NCI-H128 (cell line): ENCODE results near the gene UBE3A.

ENCODE experiments used
- DNase-seq: peaks from one replicate; lab custom pipeline; 2025; ENCODE audit not compliant: unreplicated experiment; lab: John Stamatoyannopoulos, UW

Gene UBE3A

DNA sequence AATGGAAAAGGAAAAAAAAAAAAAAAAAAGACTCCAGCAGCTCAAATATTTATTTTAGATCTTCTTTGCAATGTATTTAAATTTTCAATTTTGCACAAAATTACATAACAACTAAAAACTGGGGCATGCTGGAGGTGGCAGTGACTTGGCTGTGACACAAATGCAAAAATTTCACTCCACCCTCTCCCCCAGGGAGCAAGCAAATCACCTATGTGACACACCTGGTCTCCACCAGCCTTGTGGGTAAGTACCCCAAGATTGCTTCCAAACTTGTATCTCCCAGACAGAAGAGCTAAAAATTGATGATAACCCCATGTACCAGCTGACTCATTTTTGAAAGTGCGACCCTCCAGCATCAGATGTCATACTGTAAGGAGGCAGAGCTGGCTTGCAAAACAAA, 32.0 kb downstream of the UBE3A start:
- no peak for DNase-seq

DNA sequence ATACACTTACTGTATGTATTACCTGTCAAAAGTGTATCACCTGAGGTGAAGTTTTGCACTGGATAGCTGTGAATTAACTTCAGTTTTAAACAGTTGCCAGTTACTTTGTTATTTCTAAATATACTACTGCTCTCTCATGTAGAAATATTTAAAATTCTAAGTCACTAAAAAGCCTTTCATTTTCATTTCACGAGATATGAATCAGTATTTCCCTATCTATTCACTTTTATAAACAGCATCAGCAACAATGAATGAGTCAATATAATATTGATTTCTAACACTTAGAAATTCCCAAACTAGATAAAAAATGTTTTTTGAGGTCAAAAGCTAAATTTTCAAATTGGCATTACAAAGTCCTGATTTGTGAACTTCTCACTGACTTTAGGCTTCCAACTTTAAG, 32.6 kb downstream of the UBE3A start:
- no peak for DNase-seq

DNA sequence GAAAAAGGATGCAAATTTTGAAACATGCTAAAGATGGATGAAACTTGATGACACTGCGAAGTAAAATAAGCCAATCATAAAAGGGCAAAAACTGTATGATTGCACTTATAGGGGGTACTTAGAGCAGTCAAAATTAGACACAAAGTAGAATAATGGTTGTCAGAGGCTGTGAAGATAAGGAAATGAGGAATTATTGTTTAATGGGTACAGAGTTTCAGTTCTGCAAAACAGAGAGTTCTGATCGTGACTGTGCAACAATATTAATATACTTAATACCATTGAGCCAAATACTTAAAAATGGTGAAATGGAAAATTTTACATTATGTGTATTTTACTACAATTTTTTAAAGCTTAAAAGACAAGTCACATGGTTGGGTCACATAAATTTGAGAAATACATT, 35.1 kb downstream of the UBE3A start:
- no peak for DNase-seq

DNA sequence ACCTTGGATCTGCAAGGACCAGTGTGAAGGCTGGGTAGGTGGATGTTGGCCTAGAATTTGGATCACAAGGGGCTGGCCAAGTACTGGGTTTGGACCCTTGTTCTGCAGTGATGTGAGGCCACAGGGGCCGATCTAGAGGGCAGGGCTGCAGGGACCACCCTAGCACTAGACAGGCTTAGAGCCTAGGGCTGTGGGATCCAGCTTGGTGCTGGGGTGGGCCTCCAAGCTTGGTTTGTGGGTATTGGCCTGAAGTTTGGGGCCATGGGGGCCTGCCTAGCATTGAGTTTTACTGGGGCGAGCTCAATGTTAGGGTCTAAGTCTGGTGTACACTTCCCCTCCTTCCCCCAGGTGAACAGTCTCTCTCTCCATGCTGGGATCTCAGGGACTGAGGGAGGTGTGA, 36.5 kb downstream of the UBE3A start:
- no peak for DNase-seq

DNA sequence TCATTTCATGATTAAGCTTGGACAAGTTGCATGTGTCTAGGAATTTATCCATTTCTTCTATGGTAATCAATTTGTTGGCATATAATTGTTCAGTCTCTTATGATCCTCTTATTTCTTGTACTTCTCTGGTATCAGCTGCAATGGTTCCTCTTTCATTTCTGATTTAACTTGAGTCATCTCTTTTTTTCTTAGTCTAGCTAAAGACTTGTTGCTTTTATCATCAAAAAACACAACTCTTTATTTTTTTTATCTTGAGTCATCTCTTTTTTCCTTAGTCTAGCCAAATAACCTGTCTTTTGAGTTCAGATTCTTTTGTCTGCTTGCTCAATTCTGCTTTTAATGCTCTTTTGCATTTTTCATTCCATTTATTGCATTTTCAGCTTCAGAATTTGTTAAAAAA, 37.3 kb downstream of the UBE3A start:
- no peak for DNase-seq

DNA sequence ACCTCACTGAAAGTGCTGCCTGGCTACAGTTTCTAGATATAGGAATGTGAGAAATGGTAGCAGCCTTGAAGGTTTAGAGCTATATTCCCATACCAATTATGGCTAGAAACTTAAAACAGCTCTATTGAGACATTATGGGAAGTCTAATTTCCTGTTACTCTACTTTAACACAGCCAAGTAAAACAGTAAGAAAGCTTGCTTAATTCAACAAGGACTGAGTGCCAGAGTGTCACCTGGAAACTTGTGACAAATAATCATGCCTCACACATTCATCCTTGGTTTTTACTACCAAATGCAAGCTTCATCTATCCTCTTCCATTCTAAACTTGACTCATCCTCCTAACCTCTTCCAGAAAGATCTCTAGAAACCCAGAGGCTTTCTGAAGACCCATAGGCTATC, 41.7 kb downstream of the UBE3A start:
- no peak for DNase-seq

DNA sequence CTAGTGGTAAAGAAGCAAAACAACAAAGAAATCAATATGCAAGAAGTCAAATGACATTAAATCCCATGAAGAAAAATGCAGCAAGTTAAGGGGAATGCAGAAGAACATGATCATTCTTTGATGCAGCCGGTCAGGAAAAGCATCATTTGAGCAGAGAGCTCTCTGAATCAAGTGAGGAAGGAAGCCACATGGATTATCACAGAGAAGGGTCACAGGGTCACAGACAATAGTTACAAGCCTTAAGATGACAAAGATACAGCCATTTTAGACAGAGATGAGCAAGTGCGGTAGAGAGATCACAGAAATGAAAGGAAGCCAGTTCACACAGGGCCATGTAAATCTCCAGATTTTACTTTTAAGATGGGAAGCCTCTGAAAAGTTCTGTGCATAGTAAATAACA, 43.9 kb downstream of the UBE3A start:
- no peak for DNase-seq

DNA sequence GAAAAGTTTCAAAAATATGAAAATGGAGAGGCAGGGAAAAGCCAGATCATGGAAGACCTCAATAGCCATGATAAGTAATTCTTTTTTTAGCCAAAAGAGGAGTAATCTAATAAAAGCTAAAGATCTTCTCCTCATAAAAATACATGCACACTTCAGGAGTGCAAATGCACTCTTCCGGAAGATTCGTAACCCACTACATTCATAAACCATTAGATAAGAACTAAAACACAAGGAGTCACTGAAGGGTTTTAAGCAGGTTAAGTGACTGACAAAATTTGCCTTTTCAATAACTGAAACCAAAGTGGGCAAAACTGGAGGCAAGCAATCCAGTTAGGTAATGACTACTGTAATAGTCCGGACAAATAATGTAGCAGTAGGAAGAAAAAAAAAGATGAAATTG, 46.0 kb downstream of the UBE3A start:
- DNase-seq: no peak

DNA sequence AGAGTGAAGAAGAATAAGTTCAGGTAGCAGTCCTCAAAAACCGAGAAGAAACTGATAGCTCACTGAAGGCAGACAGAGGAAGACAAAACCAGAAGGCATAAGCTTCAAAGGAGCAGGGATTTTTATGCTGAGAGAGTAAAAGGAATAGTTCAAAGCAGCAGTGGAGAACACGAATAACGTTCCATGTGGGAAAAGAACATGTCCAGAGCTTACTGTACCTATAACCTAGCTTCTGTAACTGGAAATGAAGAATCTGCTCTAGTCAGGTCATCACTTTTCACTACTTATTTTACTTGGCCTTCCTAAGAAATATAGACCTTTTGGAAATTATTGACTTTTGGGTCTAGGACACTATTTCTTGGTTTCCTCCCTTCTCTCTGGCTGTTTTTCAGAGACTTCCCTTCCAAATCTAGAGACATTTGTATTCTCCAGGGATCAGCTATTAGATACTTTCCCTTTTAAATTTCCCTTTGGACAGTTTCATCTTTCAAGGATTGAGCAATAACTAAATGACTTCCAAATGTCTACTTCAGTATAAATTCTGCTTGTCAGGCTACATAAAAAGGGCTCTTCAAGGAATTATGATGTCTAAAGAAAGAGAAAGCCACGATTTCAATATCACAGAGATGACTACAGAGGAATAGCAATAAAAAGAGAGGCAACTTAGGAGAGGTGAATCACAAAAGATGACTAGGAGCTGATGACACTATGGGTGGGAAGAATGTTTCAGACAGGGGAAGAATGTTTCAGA, 46.7 kb downstream of the UBE3A start:
- no peak for DNase-seq

DNA sequence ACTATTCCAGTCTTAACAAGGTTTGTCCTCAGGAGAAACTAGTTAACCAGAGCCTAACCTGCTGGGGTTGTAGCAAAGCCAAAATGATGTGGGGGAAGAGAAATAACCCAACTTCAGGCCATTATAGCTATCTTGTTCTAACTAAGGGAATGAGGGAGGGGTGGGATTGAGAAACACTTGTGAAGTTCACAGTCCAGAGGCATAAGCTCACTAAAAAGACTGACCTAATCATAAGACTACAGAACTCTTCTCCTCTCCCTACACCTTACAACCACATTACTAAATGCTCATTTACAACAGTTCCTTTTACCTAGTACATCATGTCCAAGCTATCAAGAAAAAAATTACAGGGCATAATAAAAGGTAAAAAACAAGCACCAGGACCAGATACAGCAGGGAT, 52.8 kb downstream of the UBE3A start:
- no peak for DNase-seq

DNA sequence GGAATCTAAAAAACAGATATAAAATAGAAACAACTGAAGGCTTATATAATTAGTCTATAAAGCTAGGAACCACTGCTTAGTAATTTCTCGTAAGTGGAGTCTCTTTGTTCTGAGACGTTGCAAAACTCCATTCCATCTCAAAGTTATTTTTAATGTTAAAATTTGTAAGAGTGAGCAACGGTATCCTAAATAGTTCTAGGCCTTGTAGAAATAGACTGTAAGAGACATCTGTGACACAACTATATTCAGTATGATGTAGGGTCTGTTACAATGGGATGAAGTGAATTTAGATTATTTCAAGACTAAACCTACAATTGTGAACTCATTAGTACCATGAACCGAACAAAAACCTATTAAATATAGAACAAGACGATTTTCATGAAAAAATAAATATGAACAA, 57.2 kb downstream of the UBE3A start:
- DNase-seq: no peak

DNA sequence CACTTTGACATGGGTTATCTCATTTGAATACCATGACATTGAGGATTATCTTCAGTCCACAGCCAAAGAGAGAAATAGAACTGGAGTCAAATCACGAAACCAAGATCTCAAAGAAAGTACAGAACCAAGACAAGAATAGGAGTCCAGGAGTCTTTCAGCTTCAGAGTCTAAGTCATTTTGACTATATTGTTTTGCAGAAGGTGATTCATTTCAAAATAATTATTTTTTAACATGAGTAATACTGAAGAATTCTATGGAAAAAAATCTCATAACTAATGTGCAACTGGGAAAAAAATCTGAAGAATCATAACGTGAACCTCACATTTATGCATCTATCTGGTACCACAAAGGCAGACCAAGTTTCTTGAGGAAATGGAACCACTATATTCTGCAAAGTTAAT, 60.3 kb downstream of the UBE3A start:
- DNase-seq: no peak

DNA sequence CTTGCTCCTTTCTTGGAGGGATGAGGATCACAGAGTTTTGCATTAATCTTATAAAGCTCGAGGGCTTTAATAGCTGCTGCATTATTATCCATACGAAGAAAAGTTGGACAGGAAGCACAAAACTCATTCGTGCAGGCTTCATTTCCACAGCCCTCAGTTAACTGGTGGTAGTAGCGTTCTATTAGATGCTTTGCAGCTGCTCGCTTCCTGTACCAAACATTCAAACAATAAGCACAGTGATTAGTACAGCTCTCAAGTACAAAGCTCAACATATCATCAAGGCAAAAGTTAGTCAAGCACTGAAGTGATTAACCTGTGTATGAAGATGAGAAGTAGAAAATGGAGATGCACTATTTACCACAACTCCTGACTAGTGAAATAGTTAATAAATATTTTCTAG, 63.3 kb downstream of the UBE3A start:
- no peak for DNase-seq

DNA sequence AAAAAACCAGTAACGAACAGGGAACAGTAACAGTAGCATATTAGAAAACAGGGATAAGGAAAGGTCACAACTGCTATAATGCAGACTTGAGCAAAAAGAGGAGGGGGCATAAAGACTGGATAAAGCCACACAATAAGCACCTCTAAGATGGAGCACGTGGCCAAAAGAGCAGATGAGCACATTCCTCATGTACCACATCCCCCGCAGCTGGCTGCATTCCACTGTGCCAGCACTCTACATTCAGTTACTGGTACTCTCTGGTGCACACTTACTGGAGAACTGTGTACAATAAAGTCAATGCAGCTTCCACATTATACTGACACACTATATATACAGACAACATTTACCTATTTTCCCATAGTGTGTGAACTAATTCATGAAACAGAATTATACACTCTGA, 64.7 kb downstream of the UBE3A start:
- DNase-seq: no peak

DNA sequence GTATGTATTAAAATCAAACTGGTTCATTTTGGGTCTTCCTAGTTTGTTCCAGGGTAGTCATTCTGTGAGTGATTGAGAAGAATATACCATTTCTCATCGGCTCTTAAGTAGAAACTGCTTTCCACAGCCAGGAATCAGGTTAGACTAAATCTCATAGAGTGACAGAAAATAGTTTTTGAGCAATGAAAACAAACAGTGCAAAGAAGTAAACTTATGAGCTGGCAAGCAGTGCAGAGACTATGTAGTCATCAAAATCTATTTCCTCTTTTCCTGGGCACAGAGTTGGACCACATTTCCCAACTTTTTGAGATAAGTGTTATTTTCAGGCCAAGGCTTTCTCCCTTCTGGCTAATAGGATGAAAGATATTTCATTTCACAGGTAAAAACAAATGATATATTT, 66.5 kb downstream of the UBE3A start:
- DNase-seq: no peak

DNA sequence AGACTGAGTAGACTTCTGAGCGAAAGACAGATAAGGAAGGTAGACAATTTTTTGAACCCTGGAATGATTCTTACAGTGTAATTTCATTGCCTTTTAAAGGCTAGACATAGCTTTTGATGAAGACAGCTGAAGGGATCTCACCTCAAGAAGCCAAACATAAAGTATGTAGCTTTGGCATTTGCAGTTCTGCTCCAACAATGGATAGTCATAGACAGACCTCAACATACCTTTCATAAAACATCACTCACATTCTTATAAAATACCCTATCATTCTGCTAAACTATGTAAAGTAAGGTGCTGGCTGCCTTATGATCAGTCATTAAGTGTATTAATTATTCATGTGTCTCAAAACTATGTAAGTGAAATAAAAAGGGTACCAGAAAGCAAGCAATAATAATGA, 70.0 kb downstream of the UBE3A start:
- no peak for DNase-seq

DNA sequence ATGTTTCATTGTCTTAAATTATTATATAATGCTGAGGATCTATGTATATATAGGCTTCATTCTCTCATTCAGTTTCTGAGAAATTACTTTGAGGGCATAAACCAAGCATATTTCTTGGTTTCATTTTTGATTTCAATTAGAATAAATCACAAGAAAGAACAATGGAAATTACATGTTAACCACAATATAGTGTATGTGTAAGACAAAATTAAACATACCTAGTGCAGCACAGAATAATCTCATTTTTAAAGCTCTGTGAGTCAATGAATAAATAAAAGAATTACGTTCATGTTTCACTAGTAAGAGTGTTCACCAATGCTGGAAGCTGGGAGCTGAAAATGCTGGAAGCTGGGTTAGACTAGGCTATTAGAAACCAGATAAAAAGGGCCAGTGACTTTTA, 72.8 kb downstream of the UBE3A start:
- no peak for DNase-seq

DNA sequence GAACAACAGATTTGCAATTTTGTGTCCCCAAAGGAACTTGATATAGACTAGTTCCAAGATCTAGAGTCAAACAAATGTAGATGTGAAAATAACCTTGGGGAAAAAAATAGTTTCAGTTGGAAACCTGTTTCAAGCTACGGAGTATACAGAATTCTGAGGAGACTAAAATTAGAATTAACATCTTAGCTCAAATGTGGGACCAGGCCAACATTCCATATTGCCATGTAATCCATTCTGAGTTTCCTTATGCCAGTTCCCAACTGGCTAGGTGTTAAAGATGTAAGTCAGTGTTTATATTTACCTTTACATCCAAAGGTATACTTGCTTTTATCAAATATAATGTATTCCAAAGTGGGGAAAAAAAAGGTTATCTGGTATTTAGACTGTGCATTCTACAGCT, 76.3 kb downstream of the UBE3A start:
- DNase-seq: no peak

DNA sequence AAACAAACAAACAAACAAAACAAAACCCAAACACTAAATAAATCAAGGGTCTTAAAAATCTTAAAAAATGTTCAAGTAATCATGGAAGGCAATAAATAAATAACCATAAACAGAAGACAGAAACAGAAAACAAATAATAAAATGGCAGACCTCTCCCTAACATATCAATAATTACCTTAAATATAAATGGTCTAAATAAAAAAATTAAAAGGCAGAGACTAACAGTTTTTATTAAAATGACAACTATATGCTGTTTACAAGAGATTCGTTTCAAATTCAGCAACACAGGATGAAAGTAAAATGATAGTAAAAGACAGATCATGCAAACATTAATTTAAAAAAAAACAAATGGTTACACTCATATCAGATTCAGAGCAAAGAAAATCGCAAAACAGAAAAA, 91.1 kb downstream of the UBE3A start:
- no peak for DNase-seq

DNA sequence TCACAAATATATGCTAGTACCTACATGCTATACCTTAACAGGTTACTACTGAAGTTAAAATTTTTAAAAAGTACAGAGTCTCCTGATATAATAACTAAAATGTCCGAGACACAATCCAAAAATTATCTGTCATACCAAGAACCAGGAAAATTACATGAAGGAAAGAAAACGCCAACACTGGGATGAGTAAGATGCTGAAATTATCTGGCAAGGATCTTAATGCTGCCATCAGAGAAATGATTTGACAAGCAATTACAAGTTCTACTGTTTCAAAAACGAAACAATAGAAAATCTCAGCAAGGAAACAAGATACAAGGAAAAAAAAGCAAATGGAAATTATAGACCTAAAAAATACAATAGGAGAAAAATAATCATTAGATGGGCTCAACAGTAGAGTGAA, 92.5 kb downstream of the UBE3A start:
- no peak for DNase-seq

DNA sequence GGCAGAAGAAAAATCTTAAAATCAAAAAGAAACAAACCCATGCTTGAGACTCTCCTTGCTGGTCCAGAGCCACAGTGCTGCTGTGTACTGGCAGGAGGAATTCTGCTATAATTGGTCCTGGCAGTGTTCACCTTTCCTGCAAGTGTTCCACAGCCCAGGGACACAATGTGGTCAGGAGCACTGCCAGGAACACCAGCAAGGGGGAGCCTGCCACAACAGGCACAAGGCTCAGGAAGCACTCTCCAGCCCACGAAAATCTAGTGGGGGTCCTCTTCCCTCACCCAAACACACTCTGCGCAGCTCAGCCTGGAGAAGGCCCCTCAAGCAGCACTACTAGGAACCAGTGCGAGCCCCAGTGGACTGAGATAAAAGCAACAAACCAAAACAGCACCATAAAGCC, 92.9 kb downstream of the UBE3A start:
- DNase-seq: no peak

DNA sequence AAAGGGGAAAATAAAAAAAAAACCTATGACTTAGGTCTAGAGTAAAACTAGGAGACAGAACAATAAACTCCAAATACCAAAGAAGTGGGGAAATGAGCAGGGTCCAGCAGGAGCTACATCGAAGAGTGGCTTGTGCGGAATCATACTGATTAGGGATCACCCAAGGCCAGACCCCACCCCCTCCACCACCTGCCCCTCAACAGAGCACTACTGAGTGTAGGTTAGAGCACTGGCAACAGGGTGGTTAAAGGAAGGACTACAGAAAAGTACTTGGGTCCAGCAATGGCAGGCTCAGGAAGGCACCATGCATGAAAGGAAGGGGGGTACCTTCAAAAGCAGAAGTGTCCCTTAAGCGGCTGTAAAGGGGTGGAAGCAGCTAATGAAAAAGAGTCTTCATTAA, 96.2 kb downstream of the UBE3A start:
- DNase-seq: no peak

DNA sequence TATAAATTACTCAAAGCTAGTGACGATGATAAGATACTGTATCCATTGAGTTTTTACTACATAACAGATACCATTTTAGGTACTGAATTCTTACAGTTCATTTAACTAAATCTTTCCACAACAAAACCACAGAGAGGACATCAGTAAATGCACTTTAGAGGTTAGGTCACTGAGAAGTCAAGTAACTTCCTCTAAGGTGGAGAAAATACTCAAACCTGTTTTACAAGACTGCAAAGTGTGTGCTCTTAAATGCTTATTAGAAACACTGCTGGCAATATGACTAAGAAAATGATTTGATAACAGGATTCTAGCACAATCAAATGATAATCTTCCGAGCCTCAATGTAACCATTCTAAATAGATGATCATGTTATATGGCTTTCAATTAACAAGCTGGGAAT, 99.4 kb downstream of the UBE3A start:
- DNase-seq: no peak

DNA sequence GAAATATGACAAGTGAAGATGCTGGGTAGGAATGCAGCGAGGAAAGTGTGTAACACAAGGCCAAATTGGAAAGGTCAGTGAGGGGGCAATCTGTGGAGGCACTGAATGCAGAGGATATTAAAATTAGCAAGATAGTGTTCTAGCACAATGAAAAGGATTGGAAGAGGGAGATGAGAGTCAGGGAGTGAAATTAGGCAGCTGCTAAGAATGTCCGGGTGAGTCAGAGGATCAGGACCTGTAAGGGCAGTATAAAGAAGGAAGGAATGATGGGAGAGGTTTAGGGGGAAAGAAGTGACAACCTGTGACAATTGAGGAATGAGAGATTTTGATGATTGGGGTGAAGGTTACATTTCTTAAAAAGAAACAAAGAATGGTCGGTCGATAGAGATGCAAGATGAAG, 103.5 kb downstream of the UBE3A start:
- DNase-seq: no peak
